Measurements from ENCODE around the gene ZNF814. TPM values are rescaled to one million over a fixed set of nuclear protein-coding genes. Genes with fewer than 3 reads are reported as not detected.

ZNF814 gene
- total RNA-seq, 1 experiment from 2014 or later, result 44.3 TPM

DNA sequence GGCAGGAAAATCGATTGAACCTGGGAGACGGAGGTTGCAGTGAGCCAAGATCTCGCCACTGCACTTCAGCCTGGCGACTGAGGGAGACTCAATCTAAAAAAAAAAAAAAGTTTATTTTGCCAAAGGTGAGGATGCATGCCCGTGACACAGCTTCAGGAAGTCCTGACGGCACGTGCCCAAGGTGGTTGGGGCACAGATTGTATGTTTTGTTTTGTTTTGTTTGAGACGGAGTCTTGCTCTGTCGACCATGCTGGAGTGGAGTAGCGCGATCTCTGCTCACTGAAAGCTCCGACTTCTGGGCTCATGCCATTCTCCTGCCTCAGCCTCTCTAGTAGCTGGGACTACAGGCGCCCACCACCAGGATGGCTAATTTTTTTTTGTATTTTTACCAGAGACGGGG is 70.9 kb downstream of the ZNF814 start:
- no peak for DNase-seq (ENCODE audit: low spot score)
- Histone ChIP-seq H3K36me3 (ENCODE audit: insufficient read depth, low read length, poor library complexity, severe bottlenecking) (peaks cover 2% of the 10 kb centered on the region), H3K27ac (ENCODE audit: low read depth, low read length, poor library complexity, severe bottlenecking) (no peak overlapping the region), H3K4me3 (ENCODE audit: low read depth, low read length, poor library complexity, severe bottlenecking) (no peak overlapping the region), H3K27me3 (replicated peaks; ENCODE audit: insufficient read depth, low read depth, low read length, poor library complexity) (no peaks in the 10 kb centered on the region), H3K9me3 (ENCODE audit: low read depth, low read length, poor library complexity, severe bottlenecking) (no peaks in the 10 kb centered on the region), H3K4me1 (ENCODE audit: insufficient read depth, low read length, poor library complexity, severe bottlenecking) (no peaks in the 10 kb centered on the region)
- CTCF ChIA-PET, result no interaction called here
- BruUV-seq (replicated peaks), result no TSS peak
- no peak for TF ChIP-seq EZH2 (IDR thresholded peaks at IDR 0.05; ENCODE audit: borderline replicate concordance, low read depth, low read length, poor library complexity, severe bottlenecking)
- TF ChIP-seq, protein P1, sequence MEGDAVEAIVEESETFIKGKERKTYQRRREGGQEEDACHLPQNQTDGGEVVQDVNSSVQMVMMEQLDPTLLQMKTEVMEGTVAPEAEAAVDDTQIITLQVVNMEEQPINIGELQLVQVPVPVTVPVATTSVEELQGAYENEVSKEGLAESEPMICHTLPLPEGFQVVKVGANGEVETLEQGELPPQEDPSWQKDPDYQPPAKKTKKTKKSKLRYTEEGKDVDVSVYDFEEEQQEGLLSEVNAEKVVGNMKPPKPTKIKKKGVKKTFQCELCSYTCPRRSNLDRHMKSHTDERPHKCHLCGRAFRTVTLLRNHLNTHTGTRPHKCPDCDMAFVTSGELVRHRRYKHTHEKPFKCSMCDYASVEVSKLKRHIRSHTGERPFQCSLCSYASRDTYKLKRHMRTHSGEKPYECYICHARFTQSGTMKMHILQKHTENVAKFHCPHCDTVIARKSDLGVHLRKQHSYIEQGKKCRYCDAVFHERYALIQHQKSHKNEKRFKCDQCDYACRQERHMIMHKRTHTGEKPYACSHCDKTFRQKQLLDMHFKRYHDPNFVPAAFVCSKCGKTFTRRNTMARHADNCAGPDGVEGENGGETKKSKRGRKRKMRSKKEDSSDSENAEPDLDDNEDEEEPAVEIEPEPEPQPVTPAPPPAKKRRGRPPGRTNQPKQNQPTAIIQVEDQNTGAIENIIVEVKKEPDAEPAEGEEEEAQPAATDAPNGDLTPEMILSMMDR (conservative IDR thresholded peaks at IDR 0.05; ENCODE audit: low read depth, low read length), result no peak
- intact Hi-C loops (cut with micrococcal nuclease; ENCODE audit: unreplicated experiment), result no loop called here
- POLR2A ChIA-PET (ENCODE audit: low non-redundant PET), result no interaction called here

DNA sequence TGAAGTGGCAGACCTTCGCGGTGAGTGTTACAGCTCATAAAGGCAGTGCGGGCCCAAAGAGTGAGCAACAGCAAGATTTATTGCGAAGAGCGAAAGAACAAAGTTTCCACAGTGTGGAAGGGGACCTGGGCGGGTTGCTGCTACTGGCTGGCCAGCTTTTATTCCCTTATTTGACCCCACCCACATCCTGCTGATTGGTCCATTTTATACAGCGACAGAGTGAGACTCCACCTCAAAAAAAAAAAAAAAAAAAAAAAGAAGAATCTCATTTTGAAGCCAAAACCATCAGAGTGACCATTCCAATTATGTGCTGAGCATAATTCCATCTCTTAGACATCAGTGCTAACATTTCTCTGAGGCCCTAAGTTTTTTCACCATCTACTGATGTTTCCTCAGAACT is 72.2 kb downstream of the ZNF814 start:
- POLR2A ChIA-PET (ENCODE audit: low non-redundant PET), result no interaction called here

DNA sequence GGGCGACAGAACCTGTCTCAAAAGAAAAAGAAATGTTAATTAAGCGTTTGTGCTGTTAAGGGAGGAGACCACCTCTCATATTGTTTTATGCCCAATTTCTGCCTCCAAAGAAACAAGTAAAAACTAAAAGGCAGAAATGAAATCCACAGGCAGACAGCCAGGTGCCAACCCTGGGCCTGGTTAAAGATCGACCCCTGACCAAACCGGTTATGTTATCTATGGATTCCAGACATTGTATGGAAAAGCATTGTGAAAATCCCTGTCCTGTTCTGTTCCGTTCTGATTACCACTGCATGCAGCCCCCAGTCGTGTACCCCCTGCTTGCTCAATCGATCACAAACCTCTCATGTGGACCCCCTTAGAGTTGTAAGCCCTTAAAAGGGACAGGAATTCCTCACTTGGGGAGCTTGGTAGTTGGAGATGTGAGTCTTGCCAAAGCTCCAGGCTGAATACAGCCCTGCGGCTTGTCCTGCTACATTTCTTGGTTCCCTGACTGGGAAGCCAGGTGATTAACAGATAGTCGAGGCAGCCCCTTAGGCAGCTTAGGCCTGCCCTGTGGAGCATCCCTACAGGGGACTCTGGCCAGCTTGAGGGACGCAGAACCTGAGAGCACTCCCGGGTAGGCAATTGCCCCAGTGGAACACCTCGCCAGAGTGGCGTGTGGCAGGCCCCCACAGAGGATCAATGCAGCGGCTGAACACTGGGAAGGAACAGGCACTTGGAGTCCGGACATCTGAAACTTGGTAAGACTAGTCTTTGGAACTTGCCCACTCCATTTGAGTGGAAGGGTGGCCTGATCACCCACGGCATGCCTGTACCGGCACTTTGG is 73.4 kb downstream of the ZNF814 start:
- intact Hi-C loops (cut with micrococcal nuclease; ENCODE audit: unreplicated experiment), result no loop called here
- H3K4me1 ChIP-seq (ENCODE audit: insufficient read depth, low read length, poor library complexity, severe bottlenecking), result no peaks in the 10 kb centered on the region
- no peak overlapping the region for H3K27ac ChIP-seq (ENCODE audit: low read depth, low read length, poor library complexity, severe bottlenecking)
- H3K36me3 ChIP-seq (ENCODE audit: insufficient read depth, low read length, poor library complexity, severe bottlenecking), result peaks cover 4% of the 10 kb centered on the region
- H3K9me3 ChIP-seq (ENCODE audit: low read depth, low read length, poor library complexity, severe bottlenecking), result no peaks in the 10 kb centered on the region
- TF ChIP-seq, protein P1 (conservative IDR thresholded peaks at IDR 0.05; ENCODE audit: low read depth, low read length), result no peak
- TF ChIP-seq EZH2 (IDR thresholded peaks at IDR 0.05; ENCODE audit: borderline replicate concordance, low read depth, low read length, poor library complexity, severe bottlenecking), result no peak
- DNase-seq (ENCODE audit: low spot score), result no peak
- POLR2A ChIA-PET (ENCODE audit: low non-redundant PET), result no interaction called here
- H3K4me3 ChIP-seq (ENCODE audit: low read depth, low read length, poor library complexity, severe bottlenecking), result peak overlapping the region; percentile 95
- CTCF ChIA-PET, result interaction anchor here (0.6 kb wide), 1 partner anchor 134 kb away, joined by 3 read pairs; the partner anchor contains the start of gene ZNF551
- no peaks in the 10 kb centered on the region for H3K27me3 ChIP-seq (replicated peaks; ENCODE audit: insufficient read depth, low read depth, low read length, poor library complexity)
- no TSS peak for BruUV-seq (replicated peaks)

More for the DNA sequence above, 72.2 kb downstream of the ZNF814 start:
- TF ChIP-seq EZH2 (IDR thresholded peaks at IDR 0.05; ENCODE audit: borderline replicate concordance, low read depth, low read length, poor library complexity, severe bottlenecking), result no peak
- TF ChIP-seq, protein P1 (conservative IDR thresholded peaks at IDR 0.05; ENCODE audit: low read depth, low read length), result no peak
- Histone ChIP-seq H3K9me3 (ENCODE audit: low read depth, low read length, poor library complexity, severe bottlenecking) (no peaks in the 10 kb centered on the region), H3K27ac (ENCODE audit: low read depth, low read length, poor library complexity, severe bottlenecking) (no peak overlapping the region), H3K4me1 (ENCODE audit: insufficient read depth, low read length, poor library complexity, severe bottlenecking) (no peaks in the 10 kb centered on the region), H3K27me3 (replicated peaks; ENCODE audit: insufficient read depth, low read depth, low read length, poor library complexity) (no peaks in the 10 kb centered on the region), H3K4me3 (ENCODE audit: low read depth, low read length, poor library complexity, severe bottlenecking) (no peak overlapping the region), H3K36me3 (ENCODE audit: insufficient read depth, low read length, poor library complexity, severe bottlenecking) (peaks cover 6% of the 10 kb centered on the region)
- CTCF ChIA-PET, result no interaction called here
- no TSS peak for BruUV-seq (replicated peaks)
- intact Hi-C loops (cut with micrococcal nuclease; ENCODE audit: unreplicated experiment), result no loop called here
- DNase-seq (ENCODE audit: low spot score), result no peak

All from A673 (cell line).